GM12878 (cell line): ENCODE measurements around the gene DUSP10. TPM values are rescaled to one million over a fixed set of nuclear protein-coding genes. Genes with fewer than 3 reads are reported as not detected.

Experiments
- ATAC-seq: fragments of 200-7000 bp; cut with Tn5 transposase; 3 replicates; pipeline ENCODE4 v1.9.1; 2020; ENCODE audit warnings: mild to moderate bottlenecking, moderate library complexity
- BruUV-seq: library from RNA; stranded (reverse); fragments of 400-500 nt; replicated peaks from 2 replicates; lab custom pipeline; 2021; lab: Mats Ljungman, UMichigan
- CTCF ChIA-PET: fragments of 300-600 bp; sonication (Branson Sonifier 250); formaldehyde crosslinking; extraction: SDS; loops from one replicate; lab custom pipeline; 2021; ENCODE audit warnings: inconsistent platforms; lab: Yijun Ruan, JAX
- POLR2A ChIA-PET: fragments of 350-600 bp; formaldehyde crosslinking; extraction: SDS; loops from one replicate; lab custom pipeline; 2021; ENCODE audit warnings: inconsistent platforms; lab: Charles Lee
- RAD21 ChIA-PET: fragments of 300-600 bp; sonication (Branson Sonifier 250); formaldehyde crosslinking; loops from one replicate; lab custom pipeline; 2023; ENCODE audit warnings: antibody characterized with exemption; ENCODE audit not compliant: unreplicated experiment; lab: Charles Lee
- SMC1A ChIA-PET: fragments of 300-600 bp; sonication (Branson Sonifier 250); formaldehyde crosslinking; loops from one replicate; lab custom pipeline; 2023; ENCODE audit not compliant: unreplicated experiment, uncharacterized antibody; lab: Charles Lee
- DNase-seq: peaks from one replicate; pipeline ENCODE4 v3.0.0-alpha.2; 2011; ENCODE audit warnings: low read depth, low spot score
- FAIRE-seq: peaks from 3 replicates; lab custom pipeline; 2011; peaks lifted over from hg19 to GRCh38; lab: Jason Lieb, UNC
- H2AFZ ChIP-seq: 2 replicates; pipeline ENCODE4 v1.6.0; 2011; ENCODE audit warnings: low read depth, low read length, control low read depth; ENCODE audit not compliant: control insufficient read depth
- H3K27ac ChIP-seq: 2 replicates; pipeline ENCODE4 v1.5.1; 2011; ENCODE audit warnings: control low read depth; ENCODE audit not compliant: control insufficient read depth, insufficient read depth
- H3K27me3 ChIP-seq, 2 experiments: replicated peaks in 1 of 2; 2 replicates each; pipeline versions ENCODE4 v1.6.0 to v1.6.1; 2011; ENCODE audit warnings: low read length in 1 of 2; ENCODE audit not compliant: control insufficient read depth in 2 of 2, insufficient read depth in 2 of 2
- H3K36me3 ChIP-seq, 2 experiments: 2 replicates each; pipeline ENCODE4 v1.5.1; 2011; ENCODE audit warnings: low read length in 1 of 2; ENCODE audit not compliant: control insufficient read depth in 2 of 2, insufficient read depth in 2 of 2
- H3K4me1 ChIP-seq: 2 replicates; pipeline ENCODE4 v1.6.1; 2011; ENCODE audit warnings: mild to moderate bottlenecking, low read length, moderate library complexity, mixed read lengths; ENCODE audit not compliant: control insufficient read depth, insufficient read depth
- H3K4me2 ChIP-seq: 2 replicates; pipeline ENCODE4 v1.6.0; 2011; ENCODE audit warnings: control low read depth; ENCODE audit not compliant: control insufficient read depth, insufficient read depth
- H3K4me3 ChIP-seq: fragments of 200-600 bp; sonication (generic); 2 replicates; pipeline ENCODE4 v1.5.1; 2016
- H3K79me2 ChIP-seq: 2 replicates; pipeline ENCODE4 v1.6.0; 2011; ENCODE audit warnings: low read length; ENCODE audit not compliant: control insufficient read depth, insufficient read depth
- H3K9ac ChIP-seq: 2 replicates; pipeline ENCODE4 v1.8.0; 2011; ENCODE audit warnings: low read length, control low read depth, mixed read lengths; ENCODE audit not compliant: control insufficient read depth, insufficient read depth
- H3K9me3 ChIP-seq: replicated peaks from 3 replicates; pipeline ENCODE4 v1.5.1; 2011; ENCODE audit warnings: mild to moderate bottlenecking, low read length; ENCODE audit not compliant: control insufficient read depth, insufficient read depth
- H4K20me1 ChIP-seq: 2 replicates; pipeline ENCODE4 v1.6.0; 2011; ENCODE audit not compliant: control insufficient read depth, insufficient read depth
- BRCA1 ChIP-seq: IDR thresholded peaks from 2 replicates; pipeline ENCODE4 v1.6.1; 2011; ENCODE audit warnings: low read depth, low read length, improper control_type of control experiment
- CBX3 ChIP-seq: fragments of 200-600 bp; sonication (generic); IDR thresholded peaks from 2 replicates; pipeline ENCODE4 v1.6.1; 2016; ENCODE audit warnings: low read depth, borderline replicate concordance
- CHD1 ChIP-seq: IDR thresholded peaks from 2 replicates; pipeline ENCODE4 v1.6.1; 2012; ENCODE audit warnings: low read depth, low read length, improper control_type of control experiment
- CHD2 ChIP-seq: IDR thresholded peaks from 2 replicates; pipeline ENCODE4 v1.6.1; 2011; ENCODE audit warnings: low read depth, low read length, improper control_type of control experiment, borderline replicate concordance
- ELK1 ChIP-seq: IDR thresholded peaks from 2 replicates; pipeline ENCODE4 v1.6.1; 2012; ENCODE audit warnings: low read depth, low read length, improper control_type of control experiment
- IKZF1 ChIP-seq: fragments of 450-650 bp; conservative IDR thresholded peaks from 2 replicates; pipeline ENCODE4 v1.6.1; 2017; ENCODE audit warnings: antibody characterized with exemption, mild to moderate bottlenecking
- IKZF2 ChIP-seq, 2 experiments: fragments of 450-650 bp; IDR thresholded peaks; 2 replicates each; pipeline ENCODE4 v1.6.1; 2017; ENCODE audit warnings: mild to moderate bottlenecking in 2 of 2, moderate library complexity in 2 of 2
- MLLT1 ChIP-seq: fragments of 450-650 bp; IDR thresholded peaks from 2 replicates; pipeline ENCODE4 v1.6.1; 2016; ENCODE audit warnings: mild to moderate bottlenecking
- MTA3 ChIP-seq: IDR thresholded peaks from 2 replicates; pipeline ENCODE4 v1.6.1; 2012; ENCODE audit warnings: low read length, inconsistent platforms, borderline replicate concordance
- MYB ChIP-seq: fragments of 150-350 bp; IDR thresholded peaks from 2 replicates; pipeline ENCODE4 v1.6.1; 2014; ENCODE audit warnings: mild to moderate bottlenecking, low read depth, low read length, borderline replicate concordance
- NR2F1 ChIP-seq: fragments of 450-650 bp; conservative IDR thresholded peaks from 2 replicates; pipeline ENCODE4 v1.6.1; 2017; ENCODE audit warnings: mild to moderate bottlenecking
- PAX5 ChIP-seq: IDR thresholded peaks from 2 replicates; pipeline ENCODE4 v1.6.1; 2011; ENCODE audit warnings: low read depth, low read length, borderline replicate concordance
- POLR2A ChIP-seq: IDR thresholded peaks from 2 replicates; pipeline ENCODE4 v1.6.1; 2011; ENCODE audit warnings: low read depth, mild to moderate bottlenecking, low read length
- SPI1 ChIP-seq: IDR thresholded peaks from 2 replicates; pipeline ENCODE4 v1.6.1; 2011; ENCODE audit warnings: low read depth, mild to moderate bottlenecking, low read length, moderate library complexity, borderline replicate concordance; ENCODE audit not compliant: insufficient read depth
- SRF ChIP-seq, 2 experiments: IDR thresholded peaks; 2 replicates each; pipeline ENCODE4 v1.6.1; 2011; ENCODE audit warnings: low read depth in 2 of 2, low read length in 2 of 2, mild to moderate bottlenecking in 1 of 2, moderate library complexity in 1 of 2
- STAT1 ChIP-seq: fragments of 450-650 bp; conservative IDR thresholded peaks from 2 replicates; pipeline ENCODE4 v1.6.1; 2014; ENCODE audit warnings: antibody characterized with exemption, mild to moderate bottlenecking
- STAT3 ChIP-seq: IDR thresholded peaks from 2 replicates; pipeline ENCODE4 v1.6.1; 2011; ENCODE audit warnings: low read depth, low read length, improper control_type of control experiment
- TAF1 ChIP-seq: IDR thresholded peaks from 2 replicates; pipeline ENCODE4 v1.6.1; 2011; ENCODE audit warnings: mild to moderate bottlenecking, low read depth, low read length, borderline replicate concordance
- YY1 ChIP-seq: IDR thresholded peaks from 2 replicates; pipeline ENCODE4 v1.6.1; 2011; ENCODE audit warnings: low read depth, mild to moderate bottlenecking, low read length
- ZNF384 ChIP-seq: IDR thresholded peaks from 2 replicates; pipeline ENCODE4 v1.6.1; 2012; ENCODE audit warnings: low read depth, mild to moderate bottlenecking, low read length, improper control_type of control experiment, borderline replicate concordance
- ZSCAN29 ChIP-seq: fragments of 450-650 bp; IDR thresholded peaks from 2 replicates; pipeline ENCODE4 v1.6.1; 2017; ENCODE audit warnings: mild to moderate bottlenecking, moderate library complexity
- WGBS: methylation state at CpG from one replicate; pipeline ENCODE4 v1.1.6; 2016; ENCODE audit warnings: low lambda C conversion rate; ENCODE audit not compliant: insufficient replicate concordance, insufficient coverage; ENCODE audit errors: missing lambda C conversion rate; 5-methylcytosine and 5-hydroxymethylcytosine counted together
- in situ Hi-C: fragments of 300-500 bp; cut with MboI; formaldehyde crosslinking; loops from 9 replicates; pipeline ENCODE4 v1.14.3; 2018; ENCODE audit warnings: mixed read lengths
- intact Hi-C: fragments of 100-400 bp; cut with micrococcal nuclease; formaldehyde crosslinking; loops from one replicate; pipeline ENCODE4 v1.14.2; 2022; ENCODE audit not compliant: unreplicated experiment
- polyA plus RNA-seq, 11 experiments: library from polyadenylated mRNA; depleted of rRNA in 4 of 11; unstranded in 6 of 11; stranded (reverse) in 5 of 11; fragments of >200 nt; fragmentation: Nextera tagmentation in 4 of 11; fragmentation: Illumina TruSeq in 1 of 11; extraction: Ambion mirVana in 4 of 11; extraction: Trizol in 1 of 11; gene quantifications; 1 replicate in 1 of 11; 2 replicates in 10 of 11; pipeline versions ENCODE4 v1.2.1 to v1.2.3, GENCODE V29; 2011 to 2016; ENCODE audit warnings: inconsistent platforms in 2 of 11, missing spikeins in 2 of 11, low read depth in 1 of 11
- total RNA-seq, 4 experiments: library from RNA; depleted of rRNA in 3 of 4; stranded (reverse); fragments of >200 nt in 3 of 4; fragmentation: Illumina TruSeq in 1 of 4; extraction: Trizol in 1 of 4; gene quantifications; 2 replicates each; pipeline versions ENCODE4 v1.2.1 to v1.2.3, GENCODE V29; 2013 to 2021

DUSP10 gene
- total and polyA plus RNA-seq, 10 of the 15 experiments (the other 5 are each of a cell fraction or from before 2014, with no cell fraction given): 20.3 to 38.4 (median 27.8) TPM

GRCh38 chr1:221776495-221777301 is 34.8 kb upstream of the DUSP10 start:
- peaks cover 2% of the 10 kb centered on the region; the same call in 1 of the 2 replicates for H3K79me2 ChIP-seq
- H3K4me2 ChIP-seq: peak overlapping the region; percentile 64
- intact Hi-C loops: loop anchor here (1.0 to 5.0 kb wide), 10 partner anchors 15 to 391 kb away; no protein-coding TSS in a partner anchor
- 0% methylated on average over 5 of the region's 5 CpGs for WGBS
- RAD21 ChIA-PET: interaction anchor here (0.7 to 15.1 kb wide), 23 partner anchors 8 to 388 kb away, joined by 3 to 393 read pairs (median 6); partner anchors contain the start of gene DUSP10
- peak overlapping the region; percentile 47 for H3K4me3 ChIP-seq
- CTCF ChIA-PET: interaction anchor here (0.6 to 12.3 kb wide), 12 partner anchors 10 to 513 kb away, joined by 3 to 153 read pairs (median 4); partner anchors contain the start of gene DUSP10
- DNase-seq: peak; percentile 91
- BruUV-seq: TSS peak; percentile 85
- POLR2A ChIA-PET: interaction anchor here (1.6 to 13.0 kb wide), 6 partner anchors 10 to 216 kb away, joined by 4 to 203 read pairs (median 10); partner anchors contain the start of gene DUSP10
- peak; percentile 57 for ATAC-seq
- no peaks in the 10 kb centered on the region for H3K9me3 ChIP-seq
- H2AFZ ChIP-seq: no peak overlapping the region
- H3K9ac ChIP-seq: peak overlapping the region; percentile 45
- peak overlapping the region; percentile 89 for H3K27ac ChIP-seq
- SMC1A ChIA-PET: interaction anchor here (0.6 to 18.9 kb wide), 23 partner anchors 8 to 233 kb away, joined by 3 to 510 read pairs (median 7); partner anchors contain the start of gene DUSP10
- H3K36me3 ChIP-seq: no peaks in the 10 kb centered on the region
- peaks cover 57% of the 10 kb centered on the region for H3K4me1 ChIP-seq
- H4K20me1 ChIP-seq: no peaks in the 10 kb centered on the region
- no peak for FAIRE-seq
- in situ Hi-C loops: no loop called here
- H3K27me3 ChIP-seq: no peaks in the 10 kb centered on the region
- TF ChIP-seq CHD2 (peak; percentile 79; the same call in 1 of the 2 replicates), IKZF2 (IDR thresholded peaks at IDR 0.05) (peak; percentile 87 to 93), ZSCAN29 (no peak), ELK1 (no peak), PAX5 (peak; percentile 92), YY1 (peak; percentile 42; the same call in 1 of the 2 replicates), SRF (IDR thresholded peaks at IDR 0.05; ENCODE audit: low read depth in 2 of 2, low read length in 2 of 2) (no peak), CHD1 (no peak), POLR2A (no peak), SPI1 (peak; percentile 97), CBX3 (no peak), TAF1 (no peak), MLLT1 (peak; percentile 55), IKZF1 (peak; percentile 88), MTA3 (peak; percentile 41; the same call in 1 of the 2 replicates), MYB (peak; percentile 70; the same call in 1 of the 2 replicates), STAT1 (no peak), STAT3 (peak; percentile 61), NR2F1 (peak; percentile 76), BRCA1 (no peak), ZNF384 (peak; percentile 54; the same call in 1 of the 2 replicates)
